Loucy (cell line): ENCODE measurements around the gene GPR151.

Experiments
- H2AFZ ChIP-seq: fragments of 200-600 bp; sonication (generic); 2 replicates; pipeline ENCODE4 v1.6.0; 2016; ENCODE audit warnings: antibody characterized with exemption, mild to moderate bottlenecking, low read length, moderate library complexity
- H3F3A ChIP-seq: fragments of 200-600 bp; 2 replicates; pipeline ENCODE4 v1.6.0; 2016; ENCODE audit warnings: antibody characterized with exemption, low read depth, mild to moderate bottlenecking
- H3K27me3 ChIP-seq: fragments of 200-600 bp; sonication (generic); 2 replicates; pipeline ENCODE4 v1.6.1; 2014; ENCODE audit warnings: low read length, mild to moderate bottlenecking; ENCODE audit not compliant: insufficient read depth, poor library complexity, severe bottlenecking
- H3K36me3 ChIP-seq: fragments of 200-600 bp; sonication (generic); 2 replicates; pipeline ENCODE4 v1.6.1; 2016; ENCODE audit warnings: low read length; ENCODE audit not compliant: insufficient read depth
- H3K4me1 ChIP-seq: fragments of 200-600 bp; sonication (generic); 2 replicates; pipeline ENCODE4 v1.5.1; 2014; ENCODE audit warnings: low read length, mild to moderate bottlenecking; ENCODE audit not compliant: insufficient read depth, poor library complexity, severe bottlenecking
- H3K4me2 ChIP-seq: fragments of 200-600 bp; sonication (generic); 2 replicates; pipeline ENCODE4 v1.6.0; 2014; ENCODE audit warnings: antibody characterized with exemption, low read length, low read depth, mild to moderate bottlenecking; ENCODE audit not compliant: poor library complexity, severe bottlenecking
- H3K4me3 ChIP-seq: fragments of 200-600 bp; sonication (generic); 2 replicates; pipeline ENCODE4 v1.5.1; 2014; ENCODE audit warnings: low read length, mild to moderate bottlenecking, mixed read lengths; ENCODE audit not compliant: poor library complexity, severe bottlenecking
- H3K79me2 ChIP-seq: fragments of 200-600 bp; sonication (generic); 2 replicates; pipeline ENCODE4 v1.6.1; 2014; ENCODE audit warnings: low read length; ENCODE audit not compliant: insufficient read depth
- H3K9ac ChIP-seq: fragments of 200-600 bp; sonication (generic); 2 replicates; pipeline ENCODE4 v1.6.0; 2014; ENCODE audit warnings: mild to moderate bottlenecking, low read depth, low read length, moderate library complexity; ENCODE audit not compliant: poor library complexity, severe bottlenecking
- H3K9me2 ChIP-seq: fragments of 200-600 bp; sonication (generic); replicated peaks from 2 replicates; pipeline ENCODE4 v1.6.1; 2016; ENCODE audit warnings: low read depth, low read length, mixed read lengths
- H3K9me3 ChIP-seq: fragments of 200-600 bp; sonication (generic); 2 replicates; pipeline ENCODE4 v1.6.1; 2014; ENCODE audit warnings: mild to moderate bottlenecking, antibody characterized with exemption, low read length, low read depth; ENCODE audit not compliant: insufficient read depth
- H4K20me1 ChIP-seq: fragments of 200-600 bp; sonication (generic); 2 replicates; pipeline ENCODE4 v1.6.0; 2014; ENCODE audit warnings: antibody characterized with exemption, low read length, mild to moderate bottlenecking; ENCODE audit not compliant: insufficient read depth, poor library complexity, severe bottlenecking
- EZH2phosphoT487 ChIP-seq: fragments of 200-600 bp; IDR thresholded peaks from 2 replicates; pipeline ENCODE4 v1.6.1; 2018; ENCODE audit warnings: antibody characterized with exemption, mild to moderate bottlenecking, moderate library complexity, borderline replicate concordance
- TF ChIP-seq, protein P1 (sequence below): fragments of 200-600 bp; sonication (generic); conservative IDR thresholded peaks from 2 replicates; pipeline ENCODE4 v1.5.1; 2014; ENCODE audit warnings: mild to moderate bottlenecking, antibody characterized with exemption, low read length

GPR151 gene

DNA sequence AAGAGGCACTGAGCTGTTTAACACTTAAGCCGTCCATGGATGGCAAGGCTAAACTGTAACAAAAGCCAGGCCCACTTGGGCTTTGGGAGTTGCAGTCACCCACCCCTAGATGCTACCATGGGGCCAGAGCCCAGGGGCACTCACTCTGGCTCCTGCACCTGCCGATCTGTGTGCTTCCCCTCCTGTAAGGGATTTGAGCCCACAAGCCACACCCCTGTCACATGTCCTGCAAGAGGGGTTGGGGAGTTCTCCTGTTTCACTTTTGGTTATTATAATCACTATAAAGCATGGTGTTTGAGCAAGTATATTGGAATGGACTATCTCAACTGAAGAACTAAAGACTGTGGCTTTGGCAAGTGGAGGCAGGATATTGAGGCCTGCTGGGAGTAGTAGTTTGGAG, 14.0 kb upstream of the GPR151 start:
- Histone ChIP-seq H2AFZ (peak overlapping the region; percentile 38), H3K9ac (no peak overlapping the region), H3K79me2 (no peaks in the 10 kb centered on the region), H4K20me1 (no peaks in the 10 kb centered on the region), H3F3A (no peaks in the 10 kb centered on the region), H3K4me3 (no peak overlapping the region), H3K4me1 (no peaks in the 10 kb centered on the region), H3K27me3 (no peaks in the 10 kb centered on the region), H3K4me2 (peak overlapping the region; percentile 28), H3K36me3 (no peaks in the 10 kb centered on the region), H3K9me3 (no peaks in the 10 kb centered on the region), H3K9me2 (no peaks in the 10 kb centered on the region)
- TF ChIP-seq, protein P1, sequence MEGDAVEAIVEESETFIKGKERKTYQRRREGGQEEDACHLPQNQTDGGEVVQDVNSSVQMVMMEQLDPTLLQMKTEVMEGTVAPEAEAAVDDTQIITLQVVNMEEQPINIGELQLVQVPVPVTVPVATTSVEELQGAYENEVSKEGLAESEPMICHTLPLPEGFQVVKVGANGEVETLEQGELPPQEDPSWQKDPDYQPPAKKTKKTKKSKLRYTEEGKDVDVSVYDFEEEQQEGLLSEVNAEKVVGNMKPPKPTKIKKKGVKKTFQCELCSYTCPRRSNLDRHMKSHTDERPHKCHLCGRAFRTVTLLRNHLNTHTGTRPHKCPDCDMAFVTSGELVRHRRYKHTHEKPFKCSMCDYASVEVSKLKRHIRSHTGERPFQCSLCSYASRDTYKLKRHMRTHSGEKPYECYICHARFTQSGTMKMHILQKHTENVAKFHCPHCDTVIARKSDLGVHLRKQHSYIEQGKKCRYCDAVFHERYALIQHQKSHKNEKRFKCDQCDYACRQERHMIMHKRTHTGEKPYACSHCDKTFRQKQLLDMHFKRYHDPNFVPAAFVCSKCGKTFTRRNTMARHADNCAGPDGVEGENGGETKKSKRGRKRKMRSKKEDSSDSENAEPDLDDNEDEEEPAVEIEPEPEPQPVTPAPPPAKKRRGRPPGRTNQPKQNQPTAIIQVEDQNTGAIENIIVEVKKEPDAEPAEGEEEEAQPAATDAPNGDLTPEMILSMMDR: no peak
- TF ChIP-seq EZH2phosphoT487: no peak

DNA sequence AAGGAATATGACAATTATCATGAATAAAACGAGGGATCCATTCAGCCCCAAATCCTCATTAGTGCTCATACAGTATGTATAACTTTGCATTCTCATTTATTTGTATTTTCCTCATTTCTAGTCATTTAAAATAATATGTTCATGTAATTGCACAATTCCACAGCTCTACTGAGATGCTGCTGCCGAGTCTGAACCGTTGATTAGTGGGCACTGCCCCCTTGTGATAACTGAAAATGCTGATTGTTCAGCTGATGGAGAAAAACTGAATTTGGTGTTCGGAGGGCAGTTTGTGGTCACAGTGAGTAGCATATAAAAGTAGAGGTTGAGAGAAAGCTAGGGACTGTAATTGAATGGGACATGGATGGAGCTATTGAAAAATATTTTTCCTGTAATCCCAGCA, 12.2 kb upstream of the GPR151 start:
- Histone ChIP-seq H2AFZ (no peak overlapping the region), H3K9me2 (no peaks in the 10 kb centered on the region), H4K20me1 (no peaks in the 10 kb centered on the region), H3K4me2 (no peak overlapping the region), H3K4me1 (no peaks in the 10 kb centered on the region), H3K36me3 (no peaks in the 10 kb centered on the region), H3K27me3 (no peaks in the 10 kb centered on the region), H3K9me3 (no peaks in the 10 kb centered on the region), H3F3A (no peaks in the 10 kb centered on the region), H3K9ac (no peak overlapping the region), H3K79me2 (no peaks in the 10 kb centered on the region), H3K4me3 (no peak overlapping the region)
- no peak for TF ChIP-seq EZH2phosphoT487
- TF ChIP-seq, protein P1: peak; percentile 61

DNA sequence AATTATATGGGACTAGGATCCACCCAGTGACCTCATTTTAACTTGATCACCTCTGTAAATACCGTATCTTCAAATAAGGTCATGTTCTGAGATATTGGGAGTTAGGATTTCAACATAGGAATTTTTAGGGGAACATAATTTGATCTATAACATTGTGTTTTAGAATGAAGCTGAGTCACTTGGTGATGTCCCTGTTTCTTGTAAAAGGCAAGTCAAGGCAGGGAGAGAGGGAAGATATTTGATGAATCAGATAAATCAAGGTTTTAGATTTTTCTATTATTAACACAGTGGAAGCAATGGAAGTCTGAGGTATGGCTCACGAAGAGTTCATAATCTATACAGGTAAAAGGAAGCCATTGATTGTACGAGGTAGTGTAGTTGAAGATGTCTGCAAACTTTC, 11.8 kb upstream of the GPR151 start:
- no peaks in the 10 kb centered on the region for H3F3A ChIP-seq
- no peak overlapping the region for H3K9ac ChIP-seq
- H3K27me3 ChIP-seq: no peaks in the 10 kb centered on the region
- H3K4me2 ChIP-seq: no peak overlapping the region
- no peaks in the 10 kb centered on the region for H3K9me2 ChIP-seq
- H2AFZ ChIP-seq: no peak overlapping the region
- no peaks in the 10 kb centered on the region for H3K79me2 ChIP-seq
- H3K36me3 ChIP-seq: no peaks in the 10 kb centered on the region
- no peaks in the 10 kb centered on the region for H3K9me3 ChIP-seq
- H4K20me1 ChIP-seq: no peaks in the 10 kb centered on the region
- no peak overlapping the region for H3K4me3 ChIP-seq
- TF ChIP-seq, protein P1: no peak
- TF ChIP-seq EZH2phosphoT487: no peak
- H3K4me1 ChIP-seq: no peaks in the 10 kb centered on the region
